Stimulated activated CD4-positive, alpha-beta T cell treated with anti-CD3 and anti-CD28 coated beads, TNF-alpha, amount 100 ng/mL, for 4 hours (primary cell): ENCODE data around the gene BSG.
"Not testable (repeated sequence)": the region's sequence is repeated elsewhere in the genome, so short reads cannot be mapped to it uniquely, and the experiment has no call there.

Experiments used
- DNase-seq, 3 experiments: peaks; one replicate each; pipeline ENCODE4 v3.0.0-alpha.2; 2020; ENCODE audit warnings: low read depth in 3 of 3

BSG gene

GRCh38 chr19:604355-604754 lies 32.0 kb downstream of the BSG start:
- DNase-seq = no peak

GRCh38 chr19:605061-605971 lies 32.9 kb downstream of the BSG start:
- DNase-seq = not testable (repeated sequence)

DNA sequence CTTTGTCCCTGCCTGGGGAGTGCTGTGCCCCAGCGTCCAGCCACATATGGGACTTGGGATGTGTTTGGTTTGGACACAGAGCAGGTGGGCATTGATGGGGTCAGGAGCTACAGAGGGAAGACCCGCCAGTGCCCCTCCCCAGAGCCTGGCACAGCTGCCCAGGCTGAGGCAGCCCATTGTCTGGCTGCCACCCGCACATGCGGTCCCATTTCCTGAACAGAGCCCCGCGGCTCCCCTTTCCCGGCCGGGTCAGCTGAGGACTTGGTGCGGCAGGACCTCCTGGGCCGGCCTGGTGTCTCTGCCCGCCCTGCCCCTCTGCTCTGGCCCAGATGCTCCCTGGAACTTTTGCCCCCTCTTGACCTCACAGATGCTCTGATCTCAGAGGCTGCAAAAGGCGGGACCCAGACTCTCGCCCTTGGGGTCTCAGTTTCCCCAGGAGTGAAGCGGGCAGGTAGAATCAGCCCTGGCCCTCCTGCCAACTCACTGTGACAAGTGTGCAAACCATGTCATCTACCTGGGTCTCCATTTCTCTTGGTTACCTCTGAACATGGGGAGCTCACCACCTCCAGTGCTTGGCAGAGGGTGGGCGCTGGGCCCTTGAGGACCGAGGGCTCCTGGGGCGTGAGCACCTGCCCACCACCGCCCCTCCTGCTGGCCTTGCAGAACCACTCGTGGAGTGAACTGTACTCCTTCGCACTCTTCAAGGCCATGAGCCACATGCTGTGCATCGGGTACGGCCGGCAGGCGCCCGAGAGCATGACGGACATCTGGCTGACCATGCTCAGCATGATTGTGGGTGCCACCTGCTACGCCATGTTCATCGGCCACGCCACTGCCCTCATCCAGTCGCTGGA lies 35.1 kb downstream of the BSG start:
- DNase-seq = no peak

DNA sequence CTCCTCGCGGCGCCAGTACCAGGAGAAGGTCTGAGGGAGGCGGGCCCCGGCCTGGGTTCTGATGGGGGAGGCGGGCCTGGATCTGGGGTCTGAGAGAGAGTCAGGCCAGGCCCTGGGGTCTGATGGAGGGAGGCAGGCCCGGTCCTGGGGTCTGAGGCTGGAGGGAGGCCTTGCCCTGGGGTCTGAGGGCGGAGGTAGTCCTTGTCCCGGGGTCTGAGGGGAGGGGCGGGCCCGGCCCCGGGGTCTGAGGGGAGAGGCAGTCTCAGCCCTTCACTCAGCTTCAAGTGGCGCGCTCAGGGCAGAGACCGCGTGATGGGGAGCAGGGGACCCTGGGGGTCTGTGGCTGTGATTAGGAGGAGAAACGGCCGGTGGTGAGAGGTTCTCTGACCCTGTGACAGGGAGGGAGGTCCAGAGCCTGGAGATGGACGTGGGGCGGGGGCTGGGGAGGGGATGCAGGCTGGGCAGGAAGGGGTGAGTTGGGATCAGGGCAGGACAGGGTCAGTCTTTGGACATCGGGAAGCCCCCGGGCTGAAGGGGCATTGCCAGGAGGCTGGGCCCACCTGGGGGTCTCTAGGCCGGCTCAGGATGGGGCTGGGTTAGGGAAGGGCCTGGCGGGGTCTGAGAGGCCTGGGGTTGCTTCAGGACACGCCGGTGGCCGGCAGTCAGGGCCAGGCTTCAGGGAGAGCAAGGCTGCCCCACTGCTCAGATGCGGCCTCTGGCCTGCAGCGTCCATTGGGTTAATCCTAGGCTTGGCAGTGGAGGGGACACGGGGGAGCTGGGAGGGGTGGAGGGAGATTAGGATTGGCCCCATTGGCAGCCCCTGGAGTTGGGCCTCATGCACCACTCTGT lies 36.0 kb downstream of the BSG start:
- DNase-seq = no peak

DNA sequence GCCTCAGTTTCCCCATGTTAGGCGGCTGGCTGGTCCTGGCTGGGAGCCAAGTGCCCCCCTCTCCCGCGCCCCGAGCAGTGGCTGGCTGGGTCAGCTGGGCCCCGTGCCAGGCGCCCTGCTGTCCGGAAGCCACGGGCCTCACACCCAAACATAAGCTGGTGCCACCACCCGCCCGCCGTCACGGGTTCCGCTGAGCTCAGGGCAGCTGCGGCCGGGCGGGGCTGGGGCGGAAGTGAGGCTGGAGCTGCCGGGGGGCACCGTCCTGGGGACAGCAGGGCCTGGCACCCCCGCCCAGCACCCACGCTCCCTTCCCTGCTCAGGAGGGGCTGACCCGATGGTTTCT lies 36.6 kb downstream of the BSG start:
- no peak for DNase-seq

GRCh38 chr19:610071-610800 lies 37.8 kb downstream of the BSG start:
- peak in 1 of 3 experiments; percentile 16 for DNase-seq

DNA sequence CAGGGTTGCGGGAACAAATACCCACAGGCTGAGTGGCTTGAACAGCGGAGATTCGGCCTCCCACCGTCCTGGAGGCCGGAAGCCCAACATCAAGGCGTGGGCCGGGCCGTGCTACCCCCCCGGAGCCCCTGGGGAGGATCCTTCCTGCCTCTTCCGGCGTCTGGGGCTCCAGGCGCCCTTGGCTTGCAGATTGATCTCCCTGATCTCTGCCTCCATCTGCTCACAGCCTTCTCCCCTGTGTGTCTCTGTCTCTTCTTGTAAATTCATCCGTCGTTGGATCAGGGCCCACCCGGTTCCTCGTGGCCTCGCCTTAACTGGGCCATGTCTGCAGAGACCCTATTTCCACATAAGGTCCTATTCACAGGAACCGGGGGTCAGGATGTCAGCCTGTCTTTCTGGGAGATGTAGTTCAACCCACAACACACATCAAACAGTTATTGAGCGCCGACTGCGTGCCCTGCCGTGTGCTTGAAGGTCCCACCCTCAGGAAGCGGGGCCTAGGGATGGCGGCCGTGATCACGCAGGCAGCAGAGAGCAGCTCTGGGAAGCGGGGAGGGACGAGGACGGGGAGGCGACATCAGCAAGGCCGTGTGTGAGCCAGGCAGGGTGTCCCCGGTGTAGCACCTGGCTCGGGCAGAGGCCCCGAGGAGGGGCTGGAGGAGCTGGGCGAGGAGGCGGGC lies 38.5 kb downstream of the BSG start:
- peak in 1 of 3 experiments; percentile 39 for DNase-seq

DNA sequence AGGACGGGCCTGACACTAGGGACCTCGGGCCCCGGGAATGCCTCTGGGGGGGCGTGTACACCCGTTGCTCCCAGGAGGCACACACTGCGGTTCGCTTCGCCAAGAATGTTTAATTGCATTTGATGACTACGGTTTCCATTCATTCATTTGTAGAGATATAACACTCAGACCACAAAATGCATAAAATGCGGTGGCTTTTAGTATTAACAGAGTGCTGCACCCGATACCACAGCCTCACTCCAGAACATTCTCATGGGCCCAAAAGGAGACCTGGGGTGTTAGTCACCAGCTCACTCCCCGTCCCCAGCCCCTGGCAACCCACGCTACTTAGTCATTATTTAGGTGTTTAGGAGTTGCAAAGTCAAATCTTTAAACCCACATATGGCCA lies 39.1 kb downstream of the BSG start:
- peak in 2 of 3 experiments; percentile 26 to 43 for DNase-seq

- no peak for DNase-seq
Measured at GRCh38 chr19:612941-613340, 40.5 kb downstream of the BSG start.

- no peak for DNase-seq
Measured at GRCh38 chr19:613732-614567, 41.6 kb downstream of the BSG start.

- DNase-seq = no peak
Measured at GRCh38 chr19:615619-616018, 43.2 kb downstream of the BSG start.

DNA sequence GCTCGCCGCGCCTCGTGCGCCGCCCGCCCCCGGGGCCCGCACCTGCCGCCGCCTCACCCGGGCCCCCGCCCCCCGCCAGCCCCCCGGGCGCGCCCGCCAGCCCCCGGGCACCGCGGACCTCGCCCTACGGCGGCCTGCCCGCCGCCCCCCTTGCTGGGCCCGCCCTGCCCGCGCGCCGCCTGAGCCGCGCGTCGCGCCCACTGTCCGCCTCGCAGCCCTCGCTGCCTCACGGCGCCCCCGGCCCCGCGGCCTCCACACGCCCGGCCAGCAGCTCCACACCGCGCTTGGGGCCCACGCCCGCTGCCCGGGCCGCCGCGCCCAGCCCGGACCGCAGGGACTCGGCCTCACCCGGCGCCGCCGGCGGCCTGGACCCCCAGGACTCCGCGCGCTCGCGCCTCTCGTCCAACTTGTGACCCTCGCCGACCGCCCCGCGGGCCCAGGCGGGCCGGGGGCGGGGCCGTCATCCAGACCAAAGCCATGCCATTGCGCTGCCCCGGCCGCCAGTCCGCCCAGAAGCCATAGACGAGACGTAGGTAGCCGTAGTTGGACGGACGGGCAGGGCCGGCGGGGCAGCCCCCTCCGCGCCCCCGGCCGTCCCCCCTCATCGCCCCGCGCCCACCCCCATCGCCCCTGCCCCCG lies 43.8 kb downstream of the BSG start:
- no peak for DNase-seq

- DNase-seq = no peak
Measured at GRCh38 chr19:616747-617526, 44.5 kb downstream of the BSG start.

GRCh38 chr19:617551-618246 lies 45.3 kb downstream of the BSG start:
- no peak for DNase-seq

- DNase-seq = no peak
Measured at GRCh38 chr19:618247-618619, 45.8 kb downstream of the BSG start.

- DNase-seq = no peak
Measured at GRCh38 chr19:618674-619285, 46.4 kb downstream of the BSG start.

- DNase-seq = no peak
Measured at GRCh38 chr19:619286-620002, 47.0 kb downstream of the BSG start.
